ENCODE measurements around the gene MERTK.

Gene MERTK

GRCh38 chr2:112000399-112001135, 102.2 kb downstream of the MERTK start:
- DNase-seq (ENCODE audit: low read depth), result no peak
- H3K4me3 ChIP-seq (ENCODE audit: low read depth, low read length), result no peak overlapping the region
- no peak for TF ChIP-seq CTCF (IDR thresholded peaks at IDR 0.05; ENCODE audit: control insufficient read depth, extremely low read depth, insufficient read depth)

GRCh38 chr2:112001136-112001715, 102.8 kb downstream of the MERTK start:
- no peak for TF ChIP-seq CTCF (IDR thresholded peaks at IDR 0.05; ENCODE audit: control insufficient read depth, extremely low read depth, insufficient read depth)
- no peak for DNase-seq (ENCODE audit: low read depth)
- no peak overlapping the region for H3K4me3 ChIP-seq (ENCODE audit: low read depth, low read length)

GRCh38 chr2:112001942-112002341, 103.5 kb downstream of the MERTK start:
- DNase-seq (ENCODE audit: low read depth), result no peak
- no peak for TF ChIP-seq CTCF (IDR thresholded peaks at IDR 0.05; ENCODE audit: control insufficient read depth, extremely low read depth, insufficient read depth)
- H3K4me3 ChIP-seq (ENCODE audit: low read depth, low read length), result no peak overlapping the region

- no peak overlapping the region for H3K4me3 ChIP-seq (ENCODE audit: low read depth, low read length)
- TF ChIP-seq CTCF (IDR thresholded peaks at IDR 0.05; ENCODE audit: control insufficient read depth, extremely low read depth, insufficient read depth), result no peak
- DNase-seq (ENCODE audit: low read depth), result no peak
Observed at GRCh38 chr2:112003576-112004252, 105.3 kb downstream of the MERTK start.

- TF ChIP-seq CTCF (IDR thresholded peaks at IDR 0.05; ENCODE audit: control insufficient read depth, extremely low read depth, insufficient read depth), result no peak
- DNase-seq (ENCODE audit: low read depth), result no peak
- no peak overlapping the region for H3K4me3 ChIP-seq (ENCODE audit: low read depth, low read length)
Observed at GRCh38 chr2:112004253-112004645, 105.8 kb downstream of the MERTK start.

- no peak for DNase-seq (ENCODE audit: low read depth)
- no peak overlapping the region for H3K4me3 ChIP-seq (ENCODE audit: low read depth, low read length)
- no peak for TF ChIP-seq CTCF (IDR thresholded peaks at IDR 0.05; ENCODE audit: control insufficient read depth, extremely low read depth, insufficient read depth)
Observed at GRCh38 chr2:112005406-112006075, 107.1 kb downstream of the MERTK start.
